ENCODE data around the gene SIRT6. TPM values are rescaled to one million over a fixed set of nuclear protein-coding genes. Genes with fewer than 3 reads are reported as not detected.
"Not testable (repeated sequence)": the region's sequence is repeated elsewhere in the genome, so short reads cannot be mapped to it uniquely, and the experiment has no call there.

Gene SIRT6
- polyA plus RNA-seq, 1 donor: 15.5 TPM

GRCh38 chr19:4130744-4131438, 51.5 kb downstream of the SIRT6 start:
- no peak for DNase-seq

- DNase-seq: not testable (repeated sequence)
These were observed 53.3 kb downstream of the SIRT6 start for GRCh38 chr19:4129050-4129449.

- not testable (repeated sequence) for DNase-seq
These were observed 55.0 kb downstream of the SIRT6 start for GRCh38 chr19:4127322-4127721.

DNA sequence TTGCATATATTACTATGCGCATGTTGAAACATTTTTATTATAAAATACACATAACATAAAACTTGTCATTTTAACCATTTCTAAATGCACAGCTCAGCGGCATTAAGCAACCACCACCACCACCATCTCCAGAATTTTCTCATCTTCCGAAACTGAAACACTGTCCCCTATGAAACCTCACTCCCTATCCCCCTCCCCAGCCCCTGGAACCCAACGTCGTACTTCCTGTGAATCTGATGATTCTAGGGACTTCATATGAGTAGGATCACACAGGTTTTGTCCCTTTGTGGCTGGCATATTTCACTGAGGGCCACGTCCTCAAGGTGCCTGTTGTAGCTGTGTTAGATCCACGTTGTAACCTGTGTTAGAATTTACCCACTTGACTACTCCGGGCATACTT, 57.7 kb downstream of the SIRT6 start:
- no peak for DNase-seq

Other genes starting within 250 kb of the SIRT6 start
- gene NMRK2, start 249.5 kb downstream of the SIRT6 start, polyA plus RNA-seq (ENCODE audit: insufficient read length): 298 TPM
- 97.3 TPM for gene DAPK3, start 211.5 kb downstream of the SIRT6 start, polyA plus RNA-seq (ENCODE audit: insufficient read length)
- 2,964 TPM for gene EEF2, start 197.1 kb downstream of the SIRT6 start, polyA plus RNA-seq (ENCODE audit: insufficient read length)
- 27.5 TPM for gene PIAS4, start 174.8 kb downstream of the SIRT6 start, polyA plus RNA-seq (ENCODE audit: insufficient read length)
- gene ZBTB7A, start 115.7 kb downstream of the SIRT6 start, polyA plus RNA-seq (ENCODE audit: insufficient read length): 10.7 TPM
- gene MAP2K2, start 58.4 kb downstream of the SIRT6 start, polyA plus RNA-seq (ENCODE audit: insufficient read length): 124 TPM
- gene CREB3L3, start 28.9 kb downstream of the SIRT6 start, polyA plus RNA-seq (ENCODE audit: insufficient read length): not detected
- 1.6 TPM for gene ANKRD24, start 126 bp upstream of the SIRT6 start, polyA plus RNA-seq (ENCODE audit: insufficient read length)
- 0.72 TPM for gene EBI3, start 47.0 kb upstream of the SIRT6 start, polyA plus RNA-seq (ENCODE audit: insufficient read length)
- 14.9 TPM for gene YJU2, start 64.5 kb upstream of the SIRT6 start, polyA plus RNA-seq (ENCODE audit: insufficient read length)
- 174 TPM for gene SHD, start 96.7 kb upstream of the SIRT6 start, polyA plus RNA-seq (ENCODE audit: insufficient read length)
- gene TMIGD2, start 119.8 kb upstream of the SIRT6 start, polyA plus RNA-seq (ENCODE audit: insufficient read length): 0.89 TPM
- 1.2 TPM for gene FSD1, start 122.0 kb upstream of the SIRT6 start, polyA plus RNA-seq (ENCODE audit: insufficient read length)
- 5.9 TPM for gene STAP2, start 156.3 kb upstream of the SIRT6 start, polyA plus RNA-seq (ENCODE audit: insufficient read length)
- gene MPND, start 161.0 kb upstream of the SIRT6 start, polyA plus RNA-seq (ENCODE audit: insufficient read length): 17.3 TPM
- gene SH3GL1, start 218.0 kb upstream of the SIRT6 start, polyA plus RNA-seq (ENCODE audit: insufficient read length): 64.4 TPM
- gene CHAF1A, start 220.1 kb upstream of the SIRT6 start, polyA plus RNA-seq (ENCODE audit: insufficient read length): 10.7 TPM

Measured in hindlimb muscle (tissue), 1 donor.